Measurements from ENCODE around the gene RIC1.
"Not testable (repeated sequence)": the region's sequence is repeated elsewhere in the genome, so short reads cannot be mapped to it uniquely, and the experiment has no call there.

The RIC1 gene

GRCh38 chr9:5721279-5722087 lies 92.6 kb downstream of the RIC1 start:
- no peak for DNase-seq

GRCh38 chr9:5722679-5723078 lies 93.8 kb downstream of the RIC1 start:
- not testable (repeated sequence) for DNase-seq

GRCh38 chr9:5735072-5735471 lies 106.2 kb downstream of the RIC1 start:
- DNase-seq, result no peak

GRCh38 chr9:5736563-5737346 lies 107.8 kb downstream of the RIC1 start:
- DNase-seq, result no peak

- DNase-seq, result no peak
These were observed 114.2 kb downstream of the RIC1 start for GRCh38 chr9:5743109-5743508.

- DNase-seq, result no peak
These were observed 119.5 kb downstream of the RIC1 start for GRCh38 chr9:5748438-5748837.

- DNase-seq, result no peak
These were observed 120.4 kb downstream of the RIC1 start for GRCh38 chr9:5749306-5749705.

- no peak for DNase-seq
These were observed 121.7 kb downstream of the RIC1 start for GRCh38 chr9:5750569-5750968.

GRCh38 chr9:5756633-5757032 lies 127.7 kb downstream of the RIC1 start:
- no peak for DNase-seq

GRCh38 chr9:5760338-5760737 lies 131.4 kb downstream of the RIC1 start:
- no peak for DNase-seq

GRCh38 chr9:5762421-5762820 lies 133.5 kb downstream of the RIC1 start:
- DNase-seq, result no peak

- DNase-seq, result no peak
These were observed 135.4 kb downstream of the RIC1 start for GRCh38 chr9:5764130-5764868.

GRCh38 chr9:5767968-5768932 lies 139.3 kb downstream of the RIC1 start:
- DNase-seq, result no peak

- DNase-seq, result peak; percentile 10
These were observed 144.6 kb downstream of the RIC1 start for GRCh38 chr9:5773324-5773999.

GRCh38 chr9:5778805-5779204 lies 149.9 kb downstream of the RIC1 start:
- DNase-seq, result no peak

GRCh38 chr9:5779705-5780218 lies 150.9 kb downstream of the RIC1 start:
- DNase-seq, result not testable (repeated sequence)

GRCh38 chr9:5783420-5783819 lies 154.5 kb downstream of the RIC1 start:
- not testable (repeated sequence) for DNase-seq

GRCh38 chr9:5783982-5784381 lies 155.1 kb downstream of the RIC1 start:
- DNase-seq, result no peak

- DNase-seq, result no peak
These were observed 155.8 kb downstream of the RIC1 start for GRCh38 chr9:5784526-5785315.

All from fibroblast of skin of abdomen (primary cell).